GM18861 (cell line): Measurements from ENCODE around the gene DCAF7.

Experiments
- ATAC-seq: cut with Tn5 transposase; IDR thresholded peaks from one replicate; pipeline ENCODE4 v1.9.1; 2021; ENCODE audit not compliant: unreplicated experiment

The DCAF7 gene

GRCh38 chr17:63524051-63524450 is 26.2 kb upstream of the DCAF7 start:
- ATAC-seq, result no peak

- ATAC-seq, result no peak
Observed at GRCh38 chr17:63525190-63525946, 24.9 kb upstream of the DCAF7 start.

DNA sequence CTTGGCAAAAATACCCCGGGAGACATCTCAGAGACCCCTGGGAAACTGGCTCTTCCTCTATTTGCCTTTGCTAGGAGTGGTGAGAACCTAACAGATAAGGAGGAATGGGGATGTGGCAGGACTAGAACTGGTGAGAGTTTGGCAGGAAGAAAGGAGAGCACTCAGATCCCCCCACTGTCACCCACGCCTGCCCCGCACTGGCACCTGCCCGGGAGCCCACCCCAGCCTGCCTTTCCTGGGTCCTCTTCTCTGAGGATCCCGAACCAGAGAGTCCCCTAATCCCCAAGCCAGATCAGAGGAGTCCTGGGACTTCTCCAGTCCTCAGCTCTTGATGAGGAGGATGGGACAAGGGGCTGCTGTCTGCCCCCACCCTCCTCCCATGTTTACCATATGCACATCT is 23.4 kb upstream of the DCAF7 start:
- no peak for ATAC-seq

GRCh38 chr17:63528183-63528582 is 22.1 kb upstream of the DCAF7 start:
- ATAC-seq, result no peak

DNA sequence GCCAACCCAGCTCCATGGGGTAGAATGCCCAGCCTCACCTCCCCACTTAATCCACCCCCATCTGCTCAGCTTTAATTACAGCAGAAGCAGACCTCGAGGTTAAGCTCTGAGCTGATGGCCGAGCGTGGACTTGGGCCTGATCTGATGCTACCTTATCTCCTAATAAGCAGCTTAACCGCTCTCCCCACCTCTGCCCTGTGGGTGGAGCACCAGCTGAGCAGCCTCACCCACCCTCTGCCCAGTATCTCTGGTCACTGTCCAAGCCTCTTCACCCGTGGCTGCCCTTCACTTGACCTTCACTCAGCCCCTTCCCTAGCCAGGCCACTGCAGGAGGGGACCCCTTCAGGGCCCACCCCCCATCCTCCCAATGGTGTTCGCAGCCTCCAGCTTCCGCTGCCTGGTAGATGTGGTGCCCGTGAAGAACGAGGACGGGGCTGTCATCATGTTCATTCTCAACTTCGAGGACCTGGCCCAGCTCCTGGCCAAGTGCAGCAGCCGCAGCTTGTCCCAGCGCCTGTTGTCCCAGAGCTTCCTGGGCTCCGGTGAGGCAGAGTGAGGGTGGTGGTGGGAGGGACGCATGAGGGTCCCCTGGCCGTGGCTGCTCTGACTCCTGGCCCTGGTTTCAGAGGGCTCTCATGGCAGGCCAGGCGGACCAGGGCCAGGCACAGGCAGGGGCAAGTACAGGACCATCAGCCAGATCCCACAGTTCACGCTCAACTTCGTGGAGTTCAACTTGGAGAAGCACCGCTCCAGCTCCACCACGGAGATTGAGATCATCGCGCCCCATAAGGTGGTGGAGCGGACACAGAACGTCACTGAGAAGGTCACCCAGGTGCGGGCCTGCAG is 20.3 kb upstream of the DCAF7 start:
- ATAC-seq, result no peak

GRCh38 chr17:63530557-63531021 is 19.7 kb upstream of the DCAF7 start:
- no peak for ATAC-seq

DNA sequence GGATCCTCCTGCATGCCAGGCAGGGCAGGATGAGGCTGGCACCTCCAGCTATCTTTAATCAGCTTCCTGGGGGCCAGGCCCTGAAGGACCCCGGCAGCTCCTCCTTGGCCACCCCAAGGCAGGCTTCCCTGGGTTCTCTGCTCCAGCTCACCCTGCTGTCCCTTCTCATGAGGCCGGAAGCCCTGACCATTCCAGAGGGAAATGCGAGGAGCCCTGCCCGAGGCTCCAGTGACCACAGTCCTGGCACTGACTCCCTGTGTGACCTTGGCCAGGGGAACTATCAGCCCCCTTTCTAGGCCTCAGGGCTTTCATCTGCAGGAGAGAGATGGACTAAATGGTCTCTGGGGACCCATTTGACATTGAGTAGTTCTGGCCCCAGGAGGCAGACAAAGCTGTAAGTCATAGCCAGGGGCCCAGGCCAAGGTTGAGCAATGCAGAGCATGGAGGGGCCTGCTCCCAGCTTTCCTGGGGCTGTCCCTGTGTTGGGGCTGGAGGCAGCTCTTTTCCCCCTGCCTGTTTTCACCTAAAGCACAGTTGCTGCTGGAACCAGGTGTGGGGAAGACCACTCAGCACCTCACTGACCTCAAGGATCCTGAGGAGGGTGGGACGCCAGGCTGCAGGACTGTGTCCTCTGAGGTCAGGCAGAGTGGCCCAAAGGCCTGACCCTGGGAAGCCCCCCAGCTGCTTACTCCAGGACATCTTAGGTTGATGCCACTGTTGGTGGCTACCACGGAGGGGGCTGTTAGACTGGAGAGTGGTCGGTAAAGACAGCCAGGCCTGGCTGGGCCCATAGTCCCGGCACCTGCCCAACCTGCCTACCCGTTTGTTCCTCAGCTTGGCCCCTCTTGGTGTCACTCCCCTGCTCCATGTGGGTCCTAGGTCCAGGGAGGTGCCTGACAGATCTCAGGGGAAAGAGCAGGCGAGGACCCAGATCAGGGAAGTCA is 19.0 kb upstream of the DCAF7 start:
- ATAC-seq, result no peak

DNA sequence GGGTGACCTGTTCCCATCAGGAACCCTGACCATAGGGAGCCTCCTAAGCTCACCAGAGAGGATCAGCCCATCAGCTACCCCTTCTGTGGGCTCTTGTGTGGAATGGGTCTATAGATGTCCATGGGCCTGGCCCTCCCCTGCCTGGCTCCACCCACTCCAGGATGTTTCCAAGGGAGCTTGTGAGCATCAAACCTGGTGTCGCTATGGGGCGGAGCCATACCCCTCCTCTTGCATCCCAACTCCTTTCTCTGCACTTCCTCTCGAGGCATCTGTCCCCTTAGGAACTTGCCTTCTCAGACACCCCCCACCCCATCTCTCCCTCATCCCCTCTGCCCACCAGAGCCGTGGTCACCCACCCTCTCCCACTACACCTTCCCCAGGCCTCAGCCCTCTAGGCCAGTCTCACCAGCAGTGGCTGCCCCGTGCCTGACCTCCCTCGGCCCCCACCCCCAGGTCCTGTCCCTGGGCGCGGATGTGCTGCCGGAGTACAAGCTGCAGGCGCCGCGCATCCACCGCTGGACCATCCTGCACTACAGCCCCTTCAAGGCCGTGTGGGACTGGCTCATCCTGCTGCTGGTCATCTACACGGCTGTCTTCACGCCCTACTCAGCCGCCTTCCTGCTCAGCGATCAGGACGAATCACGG is 16.7 kb upstream of the DCAF7 start:
- ATAC-seq, result no peak

GRCh38 chr17:63534078-63534570 is 16.2 kb upstream of the DCAF7 start:
- ATAC-seq, result no peak

GRCh38 chr17:63534816-63535455 is 15.3 kb upstream of the DCAF7 start:
- no peak for ATAC-seq

DNA sequence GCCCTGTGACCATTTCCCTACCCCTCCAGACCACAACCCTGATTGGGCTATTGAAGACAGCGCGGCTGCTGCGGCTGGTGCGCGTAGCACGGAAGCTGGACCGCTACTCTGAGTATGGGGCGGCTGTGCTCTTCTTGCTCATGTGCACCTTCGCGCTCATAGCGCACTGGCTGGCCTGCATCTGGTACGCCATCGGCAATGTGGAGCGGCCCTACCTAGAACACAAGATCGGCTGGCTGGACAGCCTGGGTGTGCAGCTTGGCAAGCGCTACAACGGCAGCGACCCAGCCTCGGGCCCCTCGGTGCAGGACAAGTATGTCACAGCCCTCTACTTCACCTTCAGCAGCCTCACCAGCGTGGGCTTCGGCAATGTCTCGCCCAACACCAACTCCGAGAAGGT is 14.6 kb upstream of the DCAF7 start:
- no peak for ATAC-seq

DNA sequence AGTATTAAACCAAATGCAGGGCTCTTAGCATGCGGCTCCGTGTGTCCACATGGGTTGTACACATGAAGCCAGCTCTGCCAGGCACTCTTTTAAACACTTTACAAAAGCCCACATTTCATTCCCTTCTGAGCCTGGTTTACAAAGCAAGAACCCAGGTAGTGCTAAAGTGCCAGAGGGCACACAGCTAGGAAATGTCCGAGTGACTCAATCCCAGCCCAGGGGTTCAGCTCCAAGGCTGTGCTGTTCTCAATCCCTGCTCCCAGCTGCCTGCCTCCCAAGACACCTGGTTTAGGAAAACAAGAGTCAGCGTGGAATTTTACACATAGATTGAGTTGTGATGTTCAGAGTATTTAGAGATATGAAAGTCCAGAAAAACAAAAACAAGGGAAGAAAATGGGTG is 13.3 kb upstream of the DCAF7 start:
- no peak for ATAC-seq

DNA sequence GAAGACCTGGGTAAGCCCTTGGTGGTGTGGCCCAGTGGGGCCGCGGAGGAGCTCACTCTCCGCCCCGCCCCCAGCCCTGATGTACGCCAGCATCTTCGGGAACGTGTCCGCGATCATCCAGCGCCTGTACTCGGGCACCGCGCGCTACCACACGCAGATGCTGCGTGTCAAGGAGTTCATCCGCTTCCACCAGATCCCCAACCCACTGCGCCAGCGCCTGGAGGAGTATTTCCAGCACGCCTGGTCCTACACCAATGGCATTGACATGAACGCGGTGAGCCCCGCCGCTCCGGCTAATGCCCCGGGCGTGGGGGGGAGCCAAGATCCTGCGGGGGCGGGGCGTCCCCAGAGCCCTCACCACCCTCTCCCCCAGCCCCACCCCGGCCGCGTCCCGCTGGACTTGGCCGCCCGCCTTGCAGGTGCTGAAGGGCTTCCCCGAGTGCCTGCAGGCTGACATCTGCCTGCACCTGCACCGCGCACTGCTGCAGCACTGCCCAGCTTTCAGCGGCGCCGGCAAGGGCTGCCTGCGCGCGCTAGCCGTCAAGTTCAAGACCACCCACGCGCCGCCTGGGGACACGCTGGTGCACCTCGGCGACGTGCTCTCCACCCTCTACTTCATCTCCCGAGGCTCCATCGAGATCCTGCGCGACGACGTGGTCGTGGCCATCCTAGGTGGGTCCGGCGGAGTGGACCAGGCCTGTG is 12.1 kb upstream of the DCAF7 start:
- ATAC-seq, result no peak

GRCh38 chr17:63538693-63539595 is 11.3 kb upstream of the DCAF7 start:
- ATAC-seq, result no peak

DNA sequence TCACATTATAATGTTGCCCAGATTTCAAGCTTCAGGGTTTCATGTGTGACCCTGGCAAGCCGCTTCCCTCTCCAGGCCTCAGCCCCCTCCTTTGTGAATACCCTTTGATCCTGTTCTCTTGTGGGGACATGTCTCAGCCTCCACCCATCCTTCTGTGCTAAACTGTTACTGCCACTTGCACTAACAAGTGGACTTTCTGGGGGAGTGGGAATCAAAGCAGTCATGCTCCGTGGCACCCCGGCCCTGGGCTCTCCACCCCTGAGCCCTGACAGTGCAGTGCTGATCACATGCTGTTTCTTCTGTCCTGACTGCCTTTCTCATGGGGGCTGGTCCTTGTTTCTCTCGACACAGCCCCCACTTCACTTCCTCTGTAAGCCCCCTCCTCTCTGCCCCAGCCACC is 9.7 kb upstream of the DCAF7 start:
- no peak for ATAC-seq

DNA sequence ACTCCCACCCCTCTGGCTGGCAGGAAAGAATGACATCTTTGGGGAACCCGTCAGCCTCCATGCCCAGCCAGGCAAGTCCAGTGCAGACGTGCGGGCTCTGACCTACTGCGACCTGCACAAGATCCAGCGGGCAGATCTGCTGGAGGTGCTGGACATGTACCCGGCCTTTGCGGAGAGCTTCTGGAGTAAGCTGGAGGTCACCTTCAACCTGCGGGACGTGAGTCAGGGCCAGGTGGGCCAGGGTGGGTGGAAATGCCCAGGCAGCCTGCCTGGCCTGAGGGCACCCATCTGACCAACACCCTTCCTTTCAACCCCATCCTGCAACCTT is 8.1 kb upstream of the DCAF7 start:
- no peak for ATAC-seq

GRCh38 chr17:63542942-63543821 is 7.1 kb upstream of the DCAF7 start:
- no peak for ATAC-seq
